ENCODE data around the gene ASAP2. TPM values are rescaled to one million over a fixed set of nuclear protein-coding genes. Genes with fewer than 3 reads are reported as not detected.

ASAP2 gene
- total RNA-seq, 1 donor from 2014 or later, result 45.6 TPM

GRCh38 chr2:9400268-9401058 is 193.9 kb downstream of the ASAP2 start:
- TF ChIP-seq, protein P1, sequence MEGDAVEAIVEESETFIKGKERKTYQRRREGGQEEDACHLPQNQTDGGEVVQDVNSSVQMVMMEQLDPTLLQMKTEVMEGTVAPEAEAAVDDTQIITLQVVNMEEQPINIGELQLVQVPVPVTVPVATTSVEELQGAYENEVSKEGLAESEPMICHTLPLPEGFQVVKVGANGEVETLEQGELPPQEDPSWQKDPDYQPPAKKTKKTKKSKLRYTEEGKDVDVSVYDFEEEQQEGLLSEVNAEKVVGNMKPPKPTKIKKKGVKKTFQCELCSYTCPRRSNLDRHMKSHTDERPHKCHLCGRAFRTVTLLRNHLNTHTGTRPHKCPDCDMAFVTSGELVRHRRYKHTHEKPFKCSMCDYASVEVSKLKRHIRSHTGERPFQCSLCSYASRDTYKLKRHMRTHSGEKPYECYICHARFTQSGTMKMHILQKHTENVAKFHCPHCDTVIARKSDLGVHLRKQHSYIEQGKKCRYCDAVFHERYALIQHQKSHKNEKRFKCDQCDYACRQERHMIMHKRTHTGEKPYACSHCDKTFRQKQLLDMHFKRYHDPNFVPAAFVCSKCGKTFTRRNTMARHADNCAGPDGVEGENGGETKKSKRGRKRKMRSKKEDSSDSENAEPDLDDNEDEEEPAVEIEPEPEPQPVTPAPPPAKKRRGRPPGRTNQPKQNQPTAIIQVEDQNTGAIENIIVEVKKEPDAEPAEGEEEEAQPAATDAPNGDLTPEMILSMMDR (conservative IDR thresholded peaks at IDR 0.05), result no peak
- no peaks in the 10 kb centered on the region for H3K9me3 Mint-ChIP-seq
- peaks cover 9% of the 10 kb centered on the region for H3K4me1 Mint-ChIP-seq (ENCODE audit: unreplicated experiment)
- no peaks in the 10 kb centered on the region for H3K27me3 Mint-ChIP-seq
- peaks cover 13% of the 10 kb centered on the region for H3K36me3 Mint-ChIP-seq
- peak overlapping the region; percentile 77 for H3K4me3 Mint-ChIP-seq
- no peak for DNase-seq (ENCODE audit: extremely low spot score, unreplicated experiment)
- peak overlapping the region; percentile 98 for H3K27ac Mint-ChIP-seq

- H3K27me3 Mint-ChIP-seq, result no peaks in the 10 kb centered on the region
- H3K27ac Mint-ChIP-seq, result peak overlapping the region; percentile 98
- peak overlapping the region; percentile 47 for H3K4me3 Mint-ChIP-seq
- TF ChIP-seq, protein P1 (conservative IDR thresholded peaks at IDR 0.05), result no peak
- H3K36me3 Mint-ChIP-seq, result peaks cover 13% of the 10 kb centered on the region
- no peaks in the 10 kb centered on the region for H3K9me3 Mint-ChIP-seq
- peaks cover 9% of the 10 kb centered on the region for H3K4me1 Mint-ChIP-seq (ENCODE audit: unreplicated experiment)
- DNase-seq (ENCODE audit: extremely low spot score, unreplicated experiment), result no peak
Observed at GRCh38 chr2:9401059-9401547, 194.5 kb downstream of the ASAP2 start.

DNA sequence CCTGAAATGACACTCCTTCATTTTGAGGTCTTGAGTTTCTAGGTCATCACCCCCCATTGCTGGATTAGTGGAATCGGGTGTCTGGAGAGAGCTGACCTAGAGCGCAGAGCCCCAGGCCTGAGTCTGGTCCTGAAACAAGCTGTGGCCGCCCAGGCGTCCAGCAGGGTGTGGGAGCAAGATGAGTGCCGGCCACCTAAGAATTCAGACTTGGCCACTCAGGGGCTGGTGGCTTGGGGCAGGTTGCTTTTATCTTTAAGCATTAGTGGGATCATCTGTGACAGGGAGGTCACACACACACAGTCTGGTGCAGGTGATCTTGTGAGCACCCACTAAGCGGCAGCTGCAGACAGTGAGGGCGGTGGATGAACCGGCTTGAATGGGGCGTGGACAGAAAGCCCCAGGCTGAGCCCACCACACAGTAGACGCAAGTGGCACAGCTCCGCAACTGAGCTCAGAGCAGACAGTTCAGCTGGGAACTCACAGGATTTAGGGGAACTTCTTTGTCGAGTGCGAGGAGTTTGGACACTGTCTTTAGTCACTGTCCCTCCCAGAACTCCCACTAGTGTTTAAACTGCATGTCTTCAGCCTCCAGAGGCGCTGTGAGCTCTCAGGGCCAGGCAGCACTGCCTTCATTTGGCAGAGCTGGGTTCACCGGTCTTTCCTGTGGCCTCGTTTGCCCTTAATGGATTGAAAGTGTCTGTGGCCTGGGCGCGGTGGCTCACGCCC is 195.2 kb downstream of the ASAP2 start:
- TF ChIP-seq, protein P1 (conservative IDR thresholded peaks at IDR 0.05), result no peak

GRCh38 chr2:9403924-9404323 is 197.3 kb downstream of the ASAP2 start:
- H3K27me3 Mint-ChIP-seq, result no peaks in the 10 kb centered on the region
- H3K4me3 Mint-ChIP-seq, result no peak overlapping the region
- peaks cover 20% of the 10 kb centered on the region for H3K4me1 Mint-ChIP-seq (ENCODE audit: unreplicated experiment)
- DNase-seq (ENCODE audit: extremely low spot score, unreplicated experiment), result no peak
- no peak overlapping the region for H3K27ac Mint-ChIP-seq
- H3K9me3 Mint-ChIP-seq, result no peaks in the 10 kb centered on the region
- TF ChIP-seq, protein P1 (conservative IDR thresholded peaks at IDR 0.05), result no peak
- peaks cover 20% of the 10 kb centered on the region for H3K36me3 Mint-ChIP-seq

More for the DNA sequence above, 195.2 kb downstream of the ASAP2 start:
- no peak overlapping the region for H3K27ac Mint-ChIP-seq
- no peaks in the 10 kb centered on the region for H3K27me3 Mint-ChIP-seq
- H3K4me3 Mint-ChIP-seq, result no peak overlapping the region
- peaks cover 11% of the 10 kb centered on the region for H3K4me1 Mint-ChIP-seq (ENCODE audit: unreplicated experiment)
- no peak for DNase-seq (ENCODE audit: extremely low spot score, unreplicated experiment)
- peaks cover 14% of the 10 kb centered on the region for H3K36me3 Mint-ChIP-seq
- H3K9me3 Mint-ChIP-seq, result no peaks in the 10 kb centered on the region

- peaks cover 20% of the 10 kb centered on the region for H3K36me3 Mint-ChIP-seq
- TF ChIP-seq, protein P1 (conservative IDR thresholded peaks at IDR 0.05), result no peak
- no peak overlapping the region for H3K27ac Mint-ChIP-seq
- H3K4me3 Mint-ChIP-seq, result no peak overlapping the region
- no peak for DNase-seq (ENCODE audit: extremely low spot score, unreplicated experiment)
- H3K9me3 Mint-ChIP-seq, result no peaks in the 10 kb centered on the region
- peaks cover 20% of the 10 kb centered on the region for H3K4me1 Mint-ChIP-seq (ENCODE audit: unreplicated experiment)
- H3K27me3 Mint-ChIP-seq, result no peaks in the 10 kb centered on the region
Observed at GRCh38 chr2:9404451-9404850, 197.8 kb downstream of the ASAP2 start.

Measured in type B pancreatic cell (in vitro differentiated cells).